ENCODE measurements around the gene ANKEF1. TPM values are rescaled to one million over a fixed set of nuclear protein-coding genes. Genes with fewer than 3 reads are reported as not detected.

Gene ANKEF1
- total RNA-seq, 1 donor from 2014 or later = 1.3 TPM

DNA sequence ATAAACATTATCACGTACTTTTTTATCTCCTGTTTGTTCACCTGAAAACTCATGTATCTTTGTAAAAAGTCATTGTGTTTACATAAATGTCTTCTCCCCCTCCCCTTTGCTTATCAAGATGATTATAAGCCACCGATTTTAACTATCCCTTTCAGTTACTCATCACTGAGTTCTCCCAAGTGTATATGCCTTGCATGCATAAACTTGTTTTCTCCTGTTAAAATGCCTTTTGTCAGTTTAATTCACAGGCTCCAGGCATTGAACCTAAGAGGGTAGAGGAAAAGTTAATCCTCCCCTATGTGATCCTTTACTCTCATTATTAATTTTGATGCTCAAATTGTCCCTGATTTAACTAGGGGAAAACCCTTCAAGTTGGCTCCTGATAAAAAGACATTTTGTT lies 24.2 kb downstream of the ANKEF1 start:
- no peaks in the 10 kb centered on the region for H3K4me1 ChIP-seq
- peaks cover 8% of the 10 kb centered on the region for H3K36me3 ChIP-seq
- TF ChIP-seq, protein P1, sequence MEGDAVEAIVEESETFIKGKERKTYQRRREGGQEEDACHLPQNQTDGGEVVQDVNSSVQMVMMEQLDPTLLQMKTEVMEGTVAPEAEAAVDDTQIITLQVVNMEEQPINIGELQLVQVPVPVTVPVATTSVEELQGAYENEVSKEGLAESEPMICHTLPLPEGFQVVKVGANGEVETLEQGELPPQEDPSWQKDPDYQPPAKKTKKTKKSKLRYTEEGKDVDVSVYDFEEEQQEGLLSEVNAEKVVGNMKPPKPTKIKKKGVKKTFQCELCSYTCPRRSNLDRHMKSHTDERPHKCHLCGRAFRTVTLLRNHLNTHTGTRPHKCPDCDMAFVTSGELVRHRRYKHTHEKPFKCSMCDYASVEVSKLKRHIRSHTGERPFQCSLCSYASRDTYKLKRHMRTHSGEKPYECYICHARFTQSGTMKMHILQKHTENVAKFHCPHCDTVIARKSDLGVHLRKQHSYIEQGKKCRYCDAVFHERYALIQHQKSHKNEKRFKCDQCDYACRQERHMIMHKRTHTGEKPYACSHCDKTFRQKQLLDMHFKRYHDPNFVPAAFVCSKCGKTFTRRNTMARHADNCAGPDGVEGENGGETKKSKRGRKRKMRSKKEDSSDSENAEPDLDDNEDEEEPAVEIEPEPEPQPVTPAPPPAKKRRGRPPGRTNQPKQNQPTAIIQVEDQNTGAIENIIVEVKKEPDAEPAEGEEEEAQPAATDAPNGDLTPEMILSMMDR (IDR thresholded peaks at IDR 0.05; ENCODE audit: borderline replicate concordance) = no peak
- H3K27ac ChIP-seq (replicated peaks) = no peak overlapping the region
- peaks cover 7% of the 10 kb centered on the region for H3K9me3 ChIP-seq (replicated peaks)
- H3K4me3 ChIP-seq = no peak overlapping the region
- no peak for DNase-seq
- H3K27me3 ChIP-seq (ENCODE audit: low read depth) = peaks cover 17% of the 10 kb centered on the region
- intact Hi-C loops (cut with micrococcal nuclease) = no loop called here

DNA sequence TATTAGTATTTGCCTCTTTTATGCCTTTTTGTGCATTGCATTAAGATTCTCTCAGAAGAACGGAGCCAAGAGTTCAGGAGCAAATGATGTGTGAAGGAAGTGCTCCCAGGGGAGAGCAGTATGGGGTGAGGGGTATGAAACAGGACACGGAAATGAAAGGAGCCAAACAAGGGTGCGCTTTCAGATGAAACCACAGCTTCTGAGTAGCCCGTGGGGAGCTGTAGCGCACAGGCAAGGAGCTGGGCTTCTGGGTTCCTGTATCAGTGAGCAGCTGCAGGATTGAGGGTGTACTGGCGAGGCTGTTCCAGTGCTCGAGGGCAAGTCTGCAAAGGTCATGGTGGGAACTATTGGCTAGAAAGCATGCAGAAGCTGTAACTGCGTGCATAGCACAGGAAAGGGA lies 25.4 kb downstream of the ANKEF1 start:
- intact Hi-C loops (cut with micrococcal nuclease) = no loop called here

DNA sequence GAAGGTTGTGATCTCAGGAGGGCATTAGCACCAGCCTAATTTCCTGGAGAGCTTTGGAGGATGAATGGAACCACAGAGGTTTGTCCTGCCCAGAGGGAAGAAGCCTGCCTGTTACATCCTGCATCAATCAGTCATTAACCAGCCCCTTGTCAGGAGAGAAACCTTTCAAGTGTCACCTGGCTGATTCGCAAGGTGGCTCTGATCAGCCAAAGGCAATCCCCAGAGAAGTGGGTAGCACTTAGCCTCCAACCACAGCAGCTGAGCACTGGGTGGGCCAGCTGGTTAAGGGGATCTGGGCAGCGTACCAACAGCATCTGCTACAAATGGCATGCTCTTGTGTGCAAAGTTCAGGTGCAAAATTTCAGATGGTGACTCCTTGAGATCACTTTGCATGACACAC lies 26.9 kb downstream of the ANKEF1 start:
- no peaks in the 10 kb centered on the region for H3K4me1 ChIP-seq
- no peak overlapping the region for H3K4me3 ChIP-seq
- peaks cover 7% of the 10 kb centered on the region for H3K9me3 ChIP-seq (replicated peaks)
- TF ChIP-seq, protein P1 (IDR thresholded peaks at IDR 0.05; ENCODE audit: borderline replicate concordance) = no peak
- H3K27ac ChIP-seq (replicated peaks) = no peak overlapping the region
- peaks cover 5% of the 10 kb centered on the region for H3K36me3 ChIP-seq
- intact Hi-C loops (cut with micrococcal nuclease) = no loop called here
- H3K27me3 ChIP-seq (ENCODE audit: low read depth) = peaks cover 23% of the 10 kb centered on the region
- DNase-seq = peak; percentile 13

More for the DNA sequence above, 25.4 kb downstream of the ANKEF1 start:
- H3K4me3 ChIP-seq = no peak overlapping the region
- H3K27ac ChIP-seq (replicated peaks) = no peak overlapping the region
- DNase-seq = no peak
- H3K36me3 ChIP-seq = peaks cover 6% of the 10 kb centered on the region
- peaks cover 7% of the 10 kb centered on the region for H3K9me3 ChIP-seq (replicated peaks)
- TF ChIP-seq, protein P1 (IDR thresholded peaks at IDR 0.05; ENCODE audit: borderline replicate concordance) = no peak
- H3K27me3 ChIP-seq (ENCODE audit: low read depth) = peaks cover 23% of the 10 kb centered on the region
- no peaks in the 10 kb centered on the region for H3K4me1 ChIP-seq

DNA sequence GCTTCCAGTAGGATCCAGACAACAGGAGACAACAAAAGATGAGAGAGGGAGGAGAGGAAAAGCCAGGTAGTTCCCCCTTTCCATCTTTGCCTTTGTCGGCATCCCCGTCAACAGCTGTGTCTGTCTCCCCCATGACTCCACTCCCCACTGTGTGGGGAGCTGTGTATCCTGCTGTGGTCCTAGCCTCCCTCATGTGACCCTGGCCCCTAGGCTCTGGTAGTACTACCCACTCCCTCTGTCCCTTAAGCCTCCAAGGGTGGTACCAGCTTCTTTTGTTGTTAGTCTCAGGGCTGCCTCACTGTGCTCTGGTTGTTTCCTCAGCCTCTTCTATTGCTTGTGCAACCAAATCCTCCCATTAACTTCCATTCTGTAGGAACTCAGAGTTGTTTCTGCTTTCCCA lies 28.7 kb downstream of the ANKEF1 start:
- intact Hi-C loops (cut with micrococcal nuclease) = no loop called here
- Histone ChIP-seq H3K4me1 (no peaks in the 10 kb centered on the region), H3K9me3 (replicated peaks) (no peaks in the 10 kb centered on the region), H3K27me3 (ENCODE audit: low read depth) (peaks cover 23% of the 10 kb centered on the region), H3K36me3 (no peaks in the 10 kb centered on the region), H3K27ac (replicated peaks) (no peak overlapping the region), H3K4me3 (no peak overlapping the region)
- TF ChIP-seq, protein P1 (IDR thresholded peaks at IDR 0.05; ENCODE audit: borderline replicate concordance) = no peak
- no peak for DNase-seq

DNA sequence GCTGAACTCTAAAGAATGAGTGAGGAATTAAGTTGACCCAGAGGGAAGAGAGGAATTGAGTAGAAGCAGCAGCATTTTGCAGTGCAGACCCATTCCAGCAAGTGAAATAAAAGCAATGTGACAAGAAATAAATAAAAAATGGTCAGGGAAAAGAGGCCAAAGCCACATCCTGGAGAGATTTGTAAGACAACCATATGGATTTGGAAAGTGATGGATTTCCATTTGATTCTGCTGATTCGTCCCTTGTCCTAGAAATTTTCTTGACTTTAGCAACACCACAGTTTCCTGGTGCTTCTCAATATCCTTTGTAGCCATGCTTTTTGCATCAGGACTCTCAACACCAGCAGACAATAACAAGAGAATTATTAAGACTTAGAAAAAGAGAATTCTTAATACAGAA lies 29.8 kb downstream of the ANKEF1 start:
- TF ChIP-seq, protein P1 (IDR thresholded peaks at IDR 0.05; ENCODE audit: borderline replicate concordance) = no peak
- H3K4me1 ChIP-seq = no peaks in the 10 kb centered on the region
- H3K4me3 ChIP-seq = no peak overlapping the region
- H3K27ac ChIP-seq (replicated peaks) = no peak overlapping the region
- no peaks in the 10 kb centered on the region for H3K9me3 ChIP-seq (replicated peaks)
- peaks cover 23% of the 10 kb centered on the region for H3K27me3 ChIP-seq (ENCODE audit: low read depth)
- intact Hi-C loops (cut with micrococcal nuclease) = no loop called here
- no peak for DNase-seq
- no peaks in the 10 kb centered on the region for H3K36me3 ChIP-seq

Measured in left ventricle myocardium inferior (tissue), 1 donor.